ENCODE results near the gene PNRC1.

PNRC1 gene

GRCh38 chr6:89084954-89085353 is 4.4 kb downstream of the PNRC1 start:
- Histone ChIP-seq H3K9me3 (no peaks in the 10 kb centered on the region), H3K4me3 (ENCODE audit: low read depth, low read length) (no peak overlapping the region), H3K36me3 (peaks cover 36% of the 10 kb centered on the region), H3K27me3 (no peaks in the 10 kb centered on the region), H3K4me1 (no peaks in the 10 kb centered on the region)
- no peak for DNase-seq
- TF ChIP-seq, protein P1, sequence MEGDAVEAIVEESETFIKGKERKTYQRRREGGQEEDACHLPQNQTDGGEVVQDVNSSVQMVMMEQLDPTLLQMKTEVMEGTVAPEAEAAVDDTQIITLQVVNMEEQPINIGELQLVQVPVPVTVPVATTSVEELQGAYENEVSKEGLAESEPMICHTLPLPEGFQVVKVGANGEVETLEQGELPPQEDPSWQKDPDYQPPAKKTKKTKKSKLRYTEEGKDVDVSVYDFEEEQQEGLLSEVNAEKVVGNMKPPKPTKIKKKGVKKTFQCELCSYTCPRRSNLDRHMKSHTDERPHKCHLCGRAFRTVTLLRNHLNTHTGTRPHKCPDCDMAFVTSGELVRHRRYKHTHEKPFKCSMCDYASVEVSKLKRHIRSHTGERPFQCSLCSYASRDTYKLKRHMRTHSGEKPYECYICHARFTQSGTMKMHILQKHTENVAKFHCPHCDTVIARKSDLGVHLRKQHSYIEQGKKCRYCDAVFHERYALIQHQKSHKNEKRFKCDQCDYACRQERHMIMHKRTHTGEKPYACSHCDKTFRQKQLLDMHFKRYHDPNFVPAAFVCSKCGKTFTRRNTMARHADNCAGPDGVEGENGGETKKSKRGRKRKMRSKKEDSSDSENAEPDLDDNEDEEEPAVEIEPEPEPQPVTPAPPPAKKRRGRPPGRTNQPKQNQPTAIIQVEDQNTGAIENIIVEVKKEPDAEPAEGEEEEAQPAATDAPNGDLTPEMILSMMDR (IDR thresholded peaks at IDR 0.05; ENCODE audit: low read depth, low read length), result no peak

DNA sequence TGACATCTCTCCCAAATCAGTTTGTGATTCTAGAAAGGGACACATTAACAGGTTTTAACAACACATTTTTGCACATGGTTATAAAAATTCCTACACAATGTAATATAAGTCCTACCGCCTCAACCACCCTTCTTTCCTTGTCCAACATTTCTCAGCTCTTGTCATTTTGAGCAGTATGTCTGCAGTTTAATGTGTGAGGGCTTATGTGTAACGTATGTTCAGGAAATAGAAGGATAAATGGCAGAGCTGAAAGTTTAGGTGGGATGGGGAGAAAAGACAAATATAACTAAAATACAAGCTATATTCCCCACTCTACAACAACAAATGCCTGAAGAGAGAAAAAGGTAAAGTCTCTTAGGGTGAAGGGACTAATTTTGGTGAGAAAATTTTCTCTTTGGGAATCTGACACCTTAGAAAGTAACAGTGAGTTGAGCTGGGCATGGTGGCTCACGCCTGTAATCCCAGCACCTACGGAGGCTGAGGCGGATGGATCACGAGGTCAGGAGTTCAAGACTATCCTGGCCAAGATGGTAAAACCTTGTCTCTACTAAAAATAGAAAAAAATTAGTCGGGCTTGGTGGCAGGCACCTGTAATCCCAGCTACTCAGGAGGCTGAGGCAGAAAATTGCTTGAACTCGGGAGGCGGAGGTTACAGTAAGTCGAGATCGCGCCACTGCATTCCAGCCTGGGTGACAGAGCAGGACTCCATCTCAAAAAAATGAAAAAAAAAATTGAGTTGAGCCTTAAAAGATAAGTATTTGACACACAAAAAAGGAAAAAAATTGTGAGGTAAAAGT is 5.1 kb downstream of the PNRC1 start:
- H3K9me3 ChIP-seq, result no peaks in the 10 kb centered on the region
- H3K4me3 ChIP-seq (ENCODE audit: low read depth, low read length), result no peak overlapping the region
- no peak for DNase-seq
- TF ChIP-seq, protein P1 (IDR thresholded peaks at IDR 0.05; ENCODE audit: low read depth, low read length), result no peak
- peaks cover 36% of the 10 kb centered on the region for H3K36me3 ChIP-seq
- no peaks in the 10 kb centered on the region for H3K27me3 ChIP-seq
- no peaks in the 10 kb centered on the region for H3K4me1 ChIP-seq

GRCh38 chr6:89087881-89088280 is 7.3 kb downstream of the PNRC1 start:
- Histone ChIP-seq H3K27me3 (no peaks in the 10 kb centered on the region), H3K4me1 (no peaks in the 10 kb centered on the region), H3K4me3 (ENCODE audit: low read depth, low read length) (no peak overlapping the region), H3K36me3 (peaks cover 32% of the 10 kb centered on the region), H3K9me3 (no peaks in the 10 kb centered on the region)
- TF ChIP-seq, protein P1 (IDR thresholded peaks at IDR 0.05; ENCODE audit: low read depth, low read length), result no peak
- no peak for DNase-seq

GRCh38 chr6:89098461-89098860 is 17.9 kb downstream of the PNRC1 start:
- no peak for DNase-seq
- no peaks in the 10 kb centered on the region for H3K36me3 ChIP-seq
- no peaks in the 10 kb centered on the region for H3K9me3 ChIP-seq
- no peaks in the 10 kb centered on the region for H3K27me3 ChIP-seq
- no peak overlapping the region for H3K4me3 ChIP-seq (ENCODE audit: low read depth, low read length)
- H3K4me1 ChIP-seq, result no peaks in the 10 kb centered on the region
- TF ChIP-seq, protein P1 (IDR thresholded peaks at IDR 0.05; ENCODE audit: low read depth, low read length), result no peak

GRCh38 chr6:89100114-89100513 is 19.6 kb downstream of the PNRC1 start:
- Histone ChIP-seq H3K4me3 (ENCODE audit: low read depth, low read length) (no peak overlapping the region), H3K9me3 (no peaks in the 10 kb centered on the region), H3K27me3 (no peaks in the 10 kb centered on the region), H3K4me1 (no peaks in the 10 kb centered on the region), H3K36me3 (peaks cover 7% of the 10 kb centered on the region; the same call in 1 of the 2 replicates)
- TF ChIP-seq, protein P1 (IDR thresholded peaks at IDR 0.05; ENCODE audit: low read depth, low read length), result no peak
- DNase-seq, result no peak

DNA sequence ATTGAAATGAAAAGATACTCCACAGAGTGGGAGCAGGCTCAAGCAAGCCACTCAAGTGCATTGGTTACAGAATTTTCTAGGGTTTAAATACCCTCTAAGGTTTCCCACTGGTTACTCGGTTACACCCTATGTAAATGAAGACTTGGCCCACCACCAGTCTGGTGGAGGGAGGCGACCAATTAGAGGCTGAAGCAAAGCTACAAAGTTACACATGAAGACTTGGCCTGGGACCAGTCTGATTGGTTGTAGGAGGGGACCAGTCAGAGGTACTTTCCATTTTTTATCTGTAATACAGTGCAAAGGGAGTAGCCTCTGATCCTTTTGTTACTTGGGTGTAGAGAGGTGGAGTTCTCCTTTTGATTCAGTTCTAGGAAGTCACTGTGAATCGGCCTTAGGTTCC is 29.7 kb downstream of the PNRC1 start:
- DNase-seq, result no peak
- TF ChIP-seq, protein P1 (IDR thresholded peaks at IDR 0.05; ENCODE audit: low read depth, low read length), result no peak
- no peaks in the 10 kb centered on the region for H3K27me3 ChIP-seq
- no peak overlapping the region for H3K4me3 ChIP-seq (ENCODE audit: low read depth, low read length)
- no peaks in the 10 kb centered on the region for H3K36me3 ChIP-seq
- H3K4me1 ChIP-seq, result no peaks in the 10 kb centered on the region
- H3K9me3 ChIP-seq, result no peaks in the 10 kb centered on the region
